ENCODE data around the gene LLGL2.

The LLGL2 gene

DNA sequence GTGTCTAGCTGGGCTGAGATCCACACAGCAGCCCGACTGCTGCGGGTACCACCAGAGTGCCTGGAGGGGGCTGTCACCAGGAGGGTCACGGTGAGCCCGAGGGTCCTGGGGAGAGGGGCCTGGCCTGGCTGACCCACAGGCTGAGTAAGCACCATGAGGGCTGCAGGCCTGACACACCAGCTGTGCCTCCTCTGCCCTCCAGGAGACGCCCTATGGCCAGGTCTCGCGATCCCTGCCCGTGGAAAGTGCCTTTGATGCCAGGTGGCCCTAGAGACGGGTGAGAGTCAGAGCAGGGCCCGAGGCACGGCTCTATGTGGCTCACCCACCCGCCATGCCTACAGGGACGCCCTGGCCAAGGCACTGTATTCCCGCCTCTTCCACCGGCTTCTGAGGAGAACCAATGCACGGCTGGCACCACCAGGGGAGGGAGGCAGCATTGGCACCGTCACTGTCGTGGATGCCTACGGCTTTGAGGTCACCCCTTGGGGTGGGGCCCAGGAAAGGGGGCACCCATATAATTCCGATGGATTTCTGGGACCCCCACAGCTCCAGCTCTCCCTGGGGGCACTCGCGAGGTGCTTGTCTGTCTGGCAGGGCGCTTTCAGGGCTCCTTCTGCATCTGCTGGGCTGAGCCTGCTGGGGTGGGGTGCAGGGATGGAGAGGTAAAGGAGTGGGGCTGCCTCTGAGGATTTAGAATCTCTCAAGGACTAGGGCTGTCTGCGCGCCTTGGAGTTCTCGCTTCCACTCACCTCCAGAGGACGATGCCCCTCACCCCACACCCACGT is 69.2 kb downstream of the LLGL2 start:
- TF ChIP-seq, protein P1, sequence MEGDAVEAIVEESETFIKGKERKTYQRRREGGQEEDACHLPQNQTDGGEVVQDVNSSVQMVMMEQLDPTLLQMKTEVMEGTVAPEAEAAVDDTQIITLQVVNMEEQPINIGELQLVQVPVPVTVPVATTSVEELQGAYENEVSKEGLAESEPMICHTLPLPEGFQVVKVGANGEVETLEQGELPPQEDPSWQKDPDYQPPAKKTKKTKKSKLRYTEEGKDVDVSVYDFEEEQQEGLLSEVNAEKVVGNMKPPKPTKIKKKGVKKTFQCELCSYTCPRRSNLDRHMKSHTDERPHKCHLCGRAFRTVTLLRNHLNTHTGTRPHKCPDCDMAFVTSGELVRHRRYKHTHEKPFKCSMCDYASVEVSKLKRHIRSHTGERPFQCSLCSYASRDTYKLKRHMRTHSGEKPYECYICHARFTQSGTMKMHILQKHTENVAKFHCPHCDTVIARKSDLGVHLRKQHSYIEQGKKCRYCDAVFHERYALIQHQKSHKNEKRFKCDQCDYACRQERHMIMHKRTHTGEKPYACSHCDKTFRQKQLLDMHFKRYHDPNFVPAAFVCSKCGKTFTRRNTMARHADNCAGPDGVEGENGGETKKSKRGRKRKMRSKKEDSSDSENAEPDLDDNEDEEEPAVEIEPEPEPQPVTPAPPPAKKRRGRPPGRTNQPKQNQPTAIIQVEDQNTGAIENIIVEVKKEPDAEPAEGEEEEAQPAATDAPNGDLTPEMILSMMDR (IDR thresholded peaks at IDR 0.05; ENCODE audit: insufficient read depth, missing control alignments), result no peak
- FAIRE-seq, result no peak
- no peak for DNase-seq (ENCODE audit: insufficient read length, low spot score)

DNA sequence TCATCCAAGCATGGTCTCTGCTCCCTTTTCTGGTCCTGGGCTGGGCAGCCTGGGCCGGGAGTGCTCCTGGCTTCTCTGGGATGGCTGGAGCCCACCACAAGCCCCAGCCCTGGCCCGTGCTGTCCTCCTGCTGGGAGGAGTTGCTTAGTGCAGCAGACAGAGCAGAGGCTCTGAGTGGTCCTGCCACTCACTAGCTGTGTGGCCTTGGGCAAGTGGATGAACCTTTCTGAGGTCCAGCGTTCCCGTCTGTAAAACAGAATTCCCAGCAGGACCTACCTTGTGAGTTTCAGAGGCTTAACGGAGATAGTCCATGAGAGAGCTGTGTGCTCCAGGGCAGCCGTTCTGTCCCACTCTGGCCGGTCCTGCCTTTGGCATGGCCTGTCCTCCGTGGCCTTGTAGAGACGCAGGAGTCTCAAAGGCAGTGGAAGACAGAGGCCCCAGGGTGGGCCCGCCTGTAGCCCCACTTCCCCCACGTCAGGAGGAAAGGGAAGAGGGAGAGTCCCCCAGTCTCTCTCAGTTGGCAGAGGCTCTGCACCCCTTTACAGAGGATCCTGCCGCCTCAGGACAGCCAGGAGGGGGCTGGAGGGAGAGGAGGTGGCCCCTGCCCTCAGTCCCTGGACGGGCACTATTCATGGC is 69.9 kb downstream of the LLGL2 start:
- TF ChIP-seq, protein P1 (IDR thresholded peaks at IDR 0.05; ENCODE audit: insufficient read depth, missing control alignments), result no peak
- FAIRE-seq, result no peak
- no peak for DNase-seq (ENCODE audit: insufficient read length, low spot score)

DNA sequence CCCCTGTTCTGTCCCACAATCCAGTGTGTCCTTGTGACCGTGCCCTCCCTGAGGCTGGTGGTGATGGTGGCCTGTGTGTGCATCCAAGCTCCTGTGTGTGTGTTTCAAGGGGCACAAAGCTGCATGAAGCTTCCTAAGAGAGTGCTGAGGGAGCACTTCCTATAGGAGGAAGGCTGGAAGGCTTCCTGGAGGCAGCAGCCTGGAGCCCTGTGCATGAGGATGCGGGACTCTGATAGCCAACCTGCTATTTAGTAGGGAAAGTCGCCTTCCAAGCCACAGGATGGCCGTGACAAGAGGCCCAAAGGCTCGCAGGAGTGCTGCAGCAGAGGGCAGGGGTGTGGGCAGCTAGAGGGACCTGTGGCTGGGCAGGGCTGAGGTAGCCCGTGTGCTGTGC is 70.4 kb downstream of the LLGL2 start:
- TF ChIP-seq, protein P1 (IDR thresholded peaks at IDR 0.05; ENCODE audit: insufficient read depth, missing control alignments), result no peak
- DNase-seq (ENCODE audit: insufficient read length, low spot score), result no peak
- FAIRE-seq, result no peak

DNA sequence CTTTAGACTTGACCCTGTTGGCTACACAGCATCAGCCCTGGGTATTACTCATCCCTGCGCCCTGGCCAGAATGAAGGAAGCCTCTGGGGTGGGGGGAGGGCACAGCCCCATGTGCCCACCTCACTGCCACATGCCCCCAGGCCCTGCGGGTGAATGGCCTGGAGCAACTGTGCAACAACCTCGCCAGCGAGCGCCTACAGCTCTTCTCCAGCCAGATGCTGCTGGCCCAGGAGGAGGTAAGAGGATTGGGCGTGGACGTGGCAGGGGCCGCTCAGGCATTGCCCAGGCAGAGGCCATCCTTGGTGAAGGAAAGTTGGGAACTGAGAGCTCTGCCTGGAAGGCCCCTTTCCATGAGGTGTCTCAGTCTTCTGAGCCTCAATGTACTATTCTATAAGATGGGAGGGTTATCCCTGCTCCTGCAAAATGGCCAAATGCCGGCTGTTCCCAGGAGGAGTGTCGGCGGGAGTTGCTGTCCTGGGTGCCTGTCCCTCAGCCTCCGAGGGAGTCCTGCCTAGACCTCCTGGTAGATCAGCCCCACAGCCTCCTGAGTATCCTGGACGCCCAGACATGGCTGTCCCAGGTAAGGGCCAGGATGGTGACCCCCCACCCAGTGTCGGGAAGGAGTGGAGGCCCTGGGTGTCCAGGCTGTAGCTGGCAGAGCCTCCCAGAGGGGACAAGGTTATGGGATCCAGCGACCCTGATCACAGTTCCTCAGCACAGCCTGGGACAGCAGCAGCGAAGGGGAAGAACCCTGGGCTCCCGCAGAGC is 71.0 kb downstream of the LLGL2 start:
- DNase-seq (ENCODE audit: insufficient read length, low spot score) (no peak), FAIRE-seq (no peak)
- TF ChIP-seq, protein P1 (IDR thresholded peaks at IDR 0.05; ENCODE audit: insufficient read depth, missing control alignments), result no peak

DNA sequence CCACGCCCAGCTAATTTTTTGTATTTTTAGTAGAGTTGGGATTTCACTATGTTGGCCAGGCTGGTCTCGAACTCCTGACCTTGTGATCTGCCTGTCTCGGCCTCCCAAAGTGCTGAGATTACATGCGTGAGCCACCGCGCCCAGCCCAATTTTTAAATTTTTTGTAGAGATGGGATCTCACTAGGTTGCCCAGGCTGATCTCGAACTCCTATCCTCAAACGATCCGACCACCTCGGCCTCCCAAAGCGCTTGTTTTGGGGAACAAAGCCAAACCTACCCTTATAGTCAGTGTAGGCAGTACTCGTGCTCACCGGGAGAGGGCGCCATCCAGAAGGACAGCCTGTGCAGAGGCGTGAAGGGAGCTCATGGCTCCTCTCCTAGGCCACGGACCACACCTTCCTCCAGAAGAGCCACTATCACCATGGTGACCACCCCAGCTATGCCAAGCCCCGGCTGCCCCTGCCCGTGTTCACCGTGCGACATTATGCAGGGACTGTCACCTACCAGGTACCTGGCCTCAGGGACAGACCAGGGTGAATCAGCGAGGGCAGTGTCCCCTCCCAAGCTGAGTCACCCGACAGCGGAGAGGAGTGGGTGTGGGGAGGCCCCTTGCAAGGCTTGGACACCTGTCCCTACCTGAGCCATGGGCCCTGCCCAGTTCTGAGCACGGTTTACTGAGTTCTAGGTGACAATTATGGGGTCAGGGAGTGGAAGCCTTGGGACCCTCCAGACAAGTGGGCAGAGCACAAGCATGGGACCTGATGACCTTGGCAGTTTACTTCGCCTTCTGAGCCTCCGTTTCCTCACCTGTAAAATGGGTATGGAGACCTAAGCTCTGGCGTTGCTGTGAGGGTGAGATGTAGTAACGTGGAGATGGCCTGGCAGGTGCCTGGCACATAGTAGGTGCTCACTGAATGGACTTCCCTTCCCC is 75.8 kb downstream of the LLGL2 start:
- DNase-seq (ENCODE audit: insufficient read length, low spot score) (peak; percentile 56), FAIRE-seq (no peak)
- TF ChIP-seq, protein P1 (IDR thresholded peaks at IDR 0.05; ENCODE audit: insufficient read depth, missing control alignments), result peak; percentile 71

DNA sequence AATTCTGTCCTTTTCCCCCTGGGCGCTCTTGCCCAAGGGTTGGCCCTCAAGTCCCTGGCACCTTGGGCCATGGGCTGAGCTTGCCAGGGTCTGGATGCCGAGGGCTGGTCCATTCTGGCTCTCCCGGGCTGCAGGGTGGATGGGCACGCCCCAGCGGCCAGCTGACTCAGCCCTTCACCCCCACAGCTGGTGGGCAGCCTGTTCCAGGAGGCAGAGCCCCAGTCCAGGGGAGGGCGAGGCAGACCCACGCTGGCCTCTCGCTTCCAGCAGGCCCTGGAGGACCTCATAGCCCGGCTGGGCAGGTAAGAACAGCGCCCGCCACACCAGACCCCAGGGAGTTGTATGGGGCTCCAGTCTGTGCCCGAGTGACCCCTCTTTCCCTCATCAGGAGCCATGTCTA is 77.1 kb downstream of the LLGL2 start:
- TF ChIP-seq, protein P1 (IDR thresholded peaks at IDR 0.05; ENCODE audit: insufficient read depth, missing control alignments), result no peak
- no peak for DNase-seq (ENCODE audit: insufficient read length, low spot score)
- FAIRE-seq, result no peak

Measured in D721Med (cell line).